HepG2 (cell line): ENCODE data around the gene DNPH1. TPM values are rescaled to one million over a fixed set of nuclear protein-coding genes. Genes with fewer than 3 reads are reported as not detected.

Experiments used
- ATAC-seq: fragments of 200-7000 bp; cut with Tn5 transposase; 3 replicates; pipeline ENCODE4 v1.9.1; 2020; ENCODE audit warnings: mild to moderate bottlenecking, moderate library complexity
- BruUV-seq: library from RNA; stranded (reverse); fragments of 400-500 nt; replicated peaks from 2 replicates; lab custom pipeline; 2021; lab: Mats Ljungman, UMichigan
- CTCF ChIA-PET: fragments of 300-600 bp; formaldehyde crosslinking; extraction: SDS; loops from one replicate; lab custom pipeline; 2021; ENCODE audit warnings: low total read pairs, inconsistent platforms, low intra/inter-chr PET ratio; lab: Yijun Ruan, JAX
- POLR2A ChIA-PET: fragments of 350-600 bp; sonication (Branson Sonifier 250); formaldehyde crosslinking; loops from one replicate; lab custom pipeline; 2020; ENCODE audit warnings: antibody characterized with exemption, inconsistent platforms; lab: Yijun Ruan, JAX
- DNase-seq: peaks from one replicate; pipeline ENCODE4 v3.0.0-alpha.2; 2015; ENCODE audit warnings: low spot score
- FAIRE-seq: peaks from 3 replicates; lab custom pipeline; 2011; peaks lifted over from hg19 to GRCh38; lab: Jason Lieb, UNC
- H2AFZ ChIP-seq: one replicate; pipeline ENCODE4 v1.6.1; 2011; ENCODE audit warnings: low read length, inconsistent platforms
- H3K27ac ChIP-seq: fragments of 300-600 bp; 3 replicates; pipeline ENCODE4 v1.8.0; 2011; ENCODE audit warnings: mixed run types, mild to moderate bottlenecking, mixed read lengths, low read length, inconsistent platforms; ENCODE audit not compliant: insufficient read depth; ENCODE audit errors: extremely low read length
- H3K27me3 ChIP-seq, 2 experiments: fragments of 200-600 bp in 1 of 2; 2 replicates in 1 of 2; 3 replicates in 1 of 2; pipeline versions ENCODE4 v1.6.0 to v1.8.0; 2011; ENCODE audit warnings: low read length in 2 of 2, mild to moderate bottlenecking in 2 of 2, moderate library complexity in 2 of 2, inconsistent platforms in 1 of 2; ENCODE audit not compliant: insufficient read depth in 2 of 2, control insufficient read depth in 1 of 2
- H3K36me3 ChIP-seq, 2 experiments: fragments of 200-600 bp in 1 of 2; replicated peaks in 1 of 2; 2 replicates in 1 of 2; 3 replicates in 1 of 2; pipeline versions ENCODE4 v1.5.1 to v1.8.0; 2011; ENCODE audit warnings: low read length in 2 of 2, inconsistent platforms in 1 of 2; ENCODE audit not compliant: insufficient read depth in 2 of 2, control insufficient read depth in 1 of 2
- H3K4me1 ChIP-seq: 2 replicates; pipeline ENCODE4 v1.5.1; 2012; ENCODE audit warnings: low read length, inconsistent platforms; ENCODE audit not compliant: insufficient read depth
- H3K4me2 ChIP-seq: 2 replicates; pipeline ENCODE4 v1.6.0; 2011; ENCODE audit warnings: low read depth, low read length, inconsistent platforms
- H3K4me3 ChIP-seq, 3 experiments: fragments of 200-600 bp in 1 of 3; sonication (generic), shearing (Covaris generic) in 1 of 3; replicated peaks in 1 of 3; 2 replicates each; pipeline ENCODE4 v1.5.1; 2011 to 2016; ENCODE audit warnings: low read length in 3 of 3, inconsistent platforms in 2 of 3, low read depth in 2 of 3, mild to moderate bottlenecking in 2 of 3, control low read depth in 1 of 3, mixed read lengths in 1 of 3; ENCODE audit not compliant: insufficient read depth in 1 of 3
- H3K79me2 ChIP-seq: one replicate; pipeline ENCODE4 v1.6.1; 2011; ENCODE audit warnings: low read length, inconsistent platforms; ENCODE audit not compliant: insufficient read depth
- H3K9ac ChIP-seq: 2 replicates; pipeline ENCODE4 v1.6.0; 2011; ENCODE audit warnings: mild to moderate bottlenecking, low read depth, low read length, inconsistent platforms; ENCODE audit not compliant: insufficient read depth
- H3K9me3 ChIP-seq: 2 replicates; pipeline ENCODE4 v1.5.1; 2012; ENCODE audit warnings: mild to moderate bottlenecking, low read length
- H4K20me1 ChIP-seq: 2 replicates; pipeline ENCODE4 v1.6.0; 2011; ENCODE audit warnings: inconsistent platforms, mild to moderate bottlenecking, low read length, moderate library complexity; ENCODE audit not compliant: insufficient read depth
- FOXA1 ChIP-seq, 2 experiments: fragments of 450-650 bp in 1 of 2; sonication (generic) in 1 of 2; formaldehyde crosslinking in 1 of 2; IDR thresholded peaks; 2 replicates each; pipeline versions ENCODE4 v1.4.0 to v1.6.1; 2016 to 2020; ENCODE audit warnings: missing genetic modification reagents in 1 of 2
- LCORL ChIP-seq, 2 experiments: fragments of 450-650 bp in 1 of 2; sonication (generic) in 1 of 2; formaldehyde crosslinking in 1 of 2; IDR thresholded peaks; 2 replicates each; pipeline versions ENCODE4 v1.5.0 to v1.6.1; 2017 to 2020; ENCODE audit warnings: antibody characterized with exemption in 1 of 2, missing genetic modification reagents in 1 of 2
- NBN ChIP-seq: fragments of 450-650 bp; conservative IDR thresholded peaks from 2 replicates; pipeline ENCODE4 v1.6.1; 2017
- RBM22 ChIP-seq: fragments of 200-400 bp; formaldehyde crosslinking; optimal IDR thresholded peaks from 2 replicates; pipeline ENCODE3; 2017; ENCODE audit warnings: mild to moderate bottlenecking, low read length, moderate library complexity
- SALL1 ChIP-seq: sonication (generic); formaldehyde crosslinking; IDR thresholded peaks from 2 replicates; pipeline ENCODE4 v1.8.0; 2022; ENCODE audit warnings: mild to moderate bottlenecking, missing genetic modification reagents
- TOPORS ChIP-seq: sonication (generic); formaldehyde crosslinking; IDR thresholded peaks from 2 replicates; pipeline ENCODE4 v1.8.0; 2023; ENCODE audit warnings: mild to moderate bottlenecking, missing genetic modification reagents
- WGBS: methylation state at CpG from one replicate; pipeline ENCODE4 v1.1.6; 2017; ENCODE audit warnings: low lambda C conversion rate; 5-methylcytosine and 5-hydroxymethylcytosine counted together
- in situ Hi-C: cut with HindIII; loops from 2 replicates; pipeline ENCODE4 v1.10.0; 2017; ENCODE audit warnings: low pct_unique_long_range_greater_than_20kb; ENCODE audit not compliant: extremely low pct_ligation_motif_present
- intact Hi-C: fragments of 100-400 bp; cut with micrococcal nuclease; formaldehyde crosslinking; loops from one replicate; pipeline ENCODE4 v1.10.0; 2022; ENCODE audit not compliant: unreplicated experiment
- polyA plus RNA-seq, 8 experiments: library from polyadenylated mRNA; depleted of rRNA in 3 of 8; stranded (reverse) in 7 of 8; unstranded in 1 of 8; fragments of >200 nt; fragmentation: Illumina TruSeq in 4 of 8; extraction: Trizol in 4 of 8; gene quantifications; 2 replicates each; pipeline versions ENCODE4 v1.2.1 to v1.2.3, GENCODE V29; 2011 to 2016; ENCODE audit warnings: low read depth in 4 of 8, missing spikeins in 1 of 8, mixed read lengths in 1 of 8; ENCODE audit not compliant: insufficient read depth in 1 of 8
- total RNA-seq, 5 experiments: library from RNA; depleted of rRNA; stranded (reverse); fragments of >200 nt; fragmentation: Illumina TruSeq; extraction: Trizol; gene quantifications; 2 replicates each; pipeline ENCODE4 v1.2.3, GENCODE V29; 2016; ENCODE audit warnings: low read depth in 1 of 5
- TF ChIP-seq, protein P1 (sequence below): sonication (generic); formaldehyde crosslinking; IDR thresholded peaks from 2 replicates; pipeline ENCODE4 v1.5.1; 2020; ENCODE audit warnings: missing genetic modification reagents, mild to moderate bottlenecking, borderline replicate concordance

The DNPH1 gene
- total and polyA plus RNA-seq, 2 of the 13 experiments (the other 11 are each of a cell fraction or from before 2014, with no cell fraction given), result 56.5 to 75.1 TPM

DNA sequence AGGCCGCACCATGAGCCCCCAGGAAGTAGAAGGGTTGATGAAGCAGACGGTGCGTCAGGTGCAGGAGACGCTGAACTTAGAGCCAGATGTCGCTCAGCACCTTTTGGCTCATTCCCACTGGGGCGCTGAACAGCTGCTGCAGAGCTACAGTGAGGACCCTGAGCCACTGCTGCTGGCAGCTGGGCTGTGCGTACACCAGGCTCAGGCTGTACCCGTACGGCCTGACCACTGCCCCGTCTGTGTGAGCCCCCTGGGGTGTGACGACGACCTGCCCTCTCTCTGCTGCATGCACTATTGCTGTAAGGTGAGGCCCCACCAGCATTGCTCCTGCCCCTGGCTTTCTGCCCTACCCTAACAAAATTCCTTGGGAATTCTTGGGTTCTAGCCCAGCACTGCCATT lies 13.1 kb downstream of the DNPH1 start:
- CTCF ChIA-PET, result no interaction called here
- no peaks in the 10 kb centered on the region for H3K4me1 ChIP-seq
- H3K4me2 ChIP-seq, result no peak overlapping the region
- intact Hi-C loops, result no loop called here
- no peak for FAIRE-seq
- no peaks in the 10 kb centered on the region for H3K27me3 ChIP-seq
- in situ Hi-C loops, result no loop called here
- no peaks in the 10 kb centered on the region for H3K79me2 ChIP-seq
- no peak overlapping the region for H3K9ac ChIP-seq
- no peak overlapping the region for H3K27ac ChIP-seq
- TF ChIP-seq, protein P1, sequence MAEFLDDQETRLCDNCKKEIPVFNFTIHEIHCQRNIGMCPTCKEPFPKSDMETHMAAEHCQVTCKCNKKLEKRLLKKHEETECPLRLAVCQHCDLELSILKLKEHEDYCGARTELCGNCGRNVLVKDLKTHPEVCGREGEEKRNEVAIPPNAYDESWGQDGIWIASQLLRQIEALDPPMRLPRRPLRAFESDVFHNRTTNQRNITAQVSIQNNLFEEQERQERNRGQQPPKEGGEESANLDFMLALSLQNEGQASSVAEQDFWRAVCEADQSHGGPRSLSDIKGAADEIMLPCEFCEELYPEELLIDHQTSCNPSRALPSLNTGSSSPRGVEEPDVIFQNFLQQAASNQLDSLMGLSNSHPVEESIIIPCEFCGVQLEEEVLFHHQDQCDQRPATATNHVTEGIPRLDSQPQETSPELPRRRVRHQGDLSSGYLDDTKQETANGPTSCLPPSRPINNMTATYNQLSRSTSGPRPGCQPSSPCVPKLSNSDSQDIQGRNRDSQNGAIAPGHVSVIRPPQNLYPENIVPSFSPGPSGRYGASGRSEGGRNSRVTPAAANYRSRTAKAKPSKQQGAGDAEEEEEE (CRISPR knock-in tag), result no peak
- TF ChIP-seq SALL1 (CRISPR knock-in tag) (no peak), LCORL (IDR thresholded peaks at IDR 0.05) (no peak), LCORL (CRISPR knock-in tag; IDR thresholded peaks at IDR 0.05) (no peak), RBM22 (no peak)
- TF ChIP-seq, all 625 proteins: peak for 0
- Histone ChIP-seq H3K9me3 (no peaks in the 10 kb centered on the region), H3K4me3 (no peak overlapping the region), H3K36me3 (no peaks in the 10 kb centered on the region), H2AFZ (no peak overlapping the region), H4K20me1 (no peaks in the 10 kb centered on the region)
- ATAC-seq, result no peak
- POLR2A ChIA-PET, result interaction anchor here (1.2 kb wide), 1 partner anchor 13 kb away, joined by 3 read pairs; the partner anchor contains the start of gene DNPH1
- BruUV-seq, result no TSS peak
- 98% methylated on average over 10 of the region's 12 CpGs for WGBS
- DNase-seq, result no peak

DNA sequence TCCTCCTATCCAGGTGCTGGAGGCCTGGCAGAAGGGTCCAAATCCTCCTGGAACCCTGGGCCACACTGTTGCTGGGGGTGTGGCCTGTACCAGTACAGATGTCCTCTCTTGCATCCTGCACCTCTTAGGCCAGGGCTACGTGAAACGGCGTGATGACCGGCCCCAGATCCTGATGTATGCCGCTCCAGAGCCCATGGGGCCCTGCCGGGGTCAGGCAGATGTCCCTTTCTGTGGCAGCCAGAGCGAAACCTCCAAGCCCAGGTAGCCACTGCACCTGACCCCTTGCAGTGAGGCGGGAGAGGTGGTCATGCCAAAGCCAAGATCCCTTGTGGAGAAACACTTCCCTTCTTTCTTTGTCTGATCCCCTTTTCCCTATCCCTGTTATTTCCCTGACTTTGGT lies 14.2 kb downstream of the DNPH1 start:
- intact Hi-C loops, result no loop called here
- H2AFZ ChIP-seq, result no peak overlapping the region
- H3K4me2 ChIP-seq, result no peak overlapping the region
- no TSS peak for BruUV-seq
- H3K79me2 ChIP-seq, result no peaks in the 10 kb centered on the region
- TF ChIP-seq FOXA1 (IDR thresholded peaks at IDR 0.05) (no peak), FOXA1 (CRISPR knock-in tag; IDR thresholded peaks at IDR 0.05) (no peak), NBN (no peak), TOPORS (no peak)
- ATAC-seq (no peak), DNase-seq (no peak), FAIRE-seq (no peak)
- no peaks in the 10 kb centered on the region for H3K4me1 ChIP-seq
- no peak overlapping the region for H3K4me3 ChIP-seq
- no peaks in the 10 kb centered on the region for H3K9me3 ChIP-seq
- WGBS, result 91% methylated on average over 4 of the region's 8 CpGs
- H3K27me3 ChIP-seq, result no peaks in the 10 kb centered on the region
- POLR2A ChIA-PET, result interaction anchor here (1.2 kb wide), 1 partner anchor 15 kb away, joined by 3 read pairs; the partner anchor contains the start of gene DNPH1
- H4K20me1 ChIP-seq, result no peaks in the 10 kb centered on the region
- H3K36me3 ChIP-seq, result no peaks in the 10 kb centered on the region
- in situ Hi-C loops, result no loop called here
- CTCF ChIA-PET, result no interaction called here
- no peak overlapping the region for H3K9ac ChIP-seq
- no peak overlapping the region for H3K27ac ChIP-seq
